DMS53 (cell line): ENCODE measurements around the gene CTNNBL1.

Experiments used
- DNase-seq: peaks from one replicate; lab custom pipeline; 2025; lab: John Stamatoyannopoulos, UW

CTNNBL1 gene

DNA sequence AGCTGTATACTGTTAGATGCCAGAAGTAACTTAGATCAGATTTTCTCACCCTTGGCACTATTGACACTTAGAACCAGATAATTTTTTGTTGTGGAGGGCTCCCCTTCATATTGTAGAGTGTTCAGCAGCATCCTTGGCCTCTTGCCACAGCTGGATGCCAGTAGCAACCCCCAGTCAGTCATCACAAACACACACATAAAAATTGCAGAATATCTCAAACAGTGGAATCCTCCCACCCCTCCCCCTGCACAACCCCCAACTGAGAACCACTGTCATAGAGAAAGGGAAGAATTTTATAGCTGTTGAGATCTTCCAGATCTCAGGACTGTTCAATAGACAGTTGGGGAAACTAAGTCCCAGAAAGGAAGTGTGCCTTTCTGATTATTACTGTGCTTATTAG lies 127.9 kb downstream of the CTNNBL1 start:
- no peak for DNase-seq

DNA sequence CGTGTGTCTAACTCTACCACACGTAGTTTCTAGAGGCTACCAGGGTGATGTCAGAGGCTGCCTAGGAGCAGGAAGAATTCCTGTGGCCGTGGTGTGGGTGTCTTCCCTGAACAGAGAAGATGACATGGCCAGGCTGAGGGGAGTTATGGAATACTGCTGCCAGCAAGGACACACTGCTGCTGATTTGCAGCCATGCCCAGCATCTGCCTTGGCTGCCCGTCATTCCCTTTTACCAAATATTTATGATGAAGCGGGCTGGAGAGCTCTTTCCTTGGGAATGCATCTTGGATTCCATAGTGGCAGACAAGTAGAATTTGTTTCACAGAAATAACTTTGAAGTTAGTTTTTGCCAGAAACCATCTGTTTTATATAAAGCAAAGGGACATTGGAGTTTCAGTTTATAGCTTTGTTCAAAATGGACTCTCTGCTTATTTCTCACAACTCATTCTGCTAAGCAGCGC lies 128.3 kb downstream of the CTNNBL1 start:
- no peak for DNase-seq

DNA sequence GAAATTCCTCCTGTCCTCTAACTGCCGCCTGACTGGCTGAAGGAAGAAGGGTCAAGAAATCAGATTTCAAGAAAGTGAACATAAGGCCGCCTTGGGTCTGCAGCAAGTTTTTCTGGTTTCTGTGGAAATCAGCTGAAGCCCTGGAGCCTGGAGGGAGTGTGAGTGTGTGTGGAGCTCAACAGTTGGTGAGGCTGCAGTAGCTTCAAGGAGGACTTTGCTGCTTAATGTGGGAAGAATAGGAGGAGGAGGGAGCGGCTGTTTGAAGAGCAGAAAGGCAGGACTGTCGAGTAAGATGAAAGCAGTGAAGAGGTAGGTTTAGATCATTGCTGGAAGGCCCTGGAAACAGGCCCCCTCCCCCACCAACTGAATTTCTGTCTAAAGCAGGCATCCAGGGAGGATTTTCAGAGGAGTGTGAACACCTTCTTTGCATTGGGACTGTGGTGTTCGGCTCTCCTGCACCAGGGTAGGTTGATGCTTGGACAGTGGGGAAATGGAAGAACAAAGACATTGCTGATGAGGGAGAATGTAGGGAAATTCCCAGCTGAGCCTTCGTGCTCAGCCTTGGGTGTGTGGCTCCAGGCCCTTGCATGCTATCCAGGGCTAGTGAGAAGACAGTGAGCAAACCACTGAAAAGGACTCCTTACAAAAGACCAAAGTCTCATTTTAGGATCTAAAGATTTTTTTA lies 129.6 kb downstream of the CTNNBL1 start:
- DNase-seq: no peak

DNA sequence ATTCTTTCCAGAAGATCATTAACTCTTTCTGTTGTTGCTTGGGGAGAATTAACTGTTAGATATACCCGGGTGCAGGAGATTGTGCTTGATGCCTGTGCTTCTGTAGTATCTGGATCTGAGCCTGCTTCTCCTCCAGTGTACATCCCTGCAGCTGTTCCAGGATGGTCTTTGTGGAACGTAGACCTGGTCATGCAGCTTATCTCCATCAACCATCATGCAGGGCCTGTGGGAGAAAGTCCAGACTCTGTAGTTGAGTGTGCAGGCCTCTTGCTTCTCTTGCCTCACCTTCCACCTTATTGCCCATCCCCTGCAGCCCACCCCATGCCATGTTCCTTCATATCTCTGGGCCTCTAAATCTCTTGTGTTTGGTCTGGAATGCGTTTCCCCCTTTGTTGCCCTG lies 133.8 kb downstream of the CTNNBL1 start:
- DNase-seq: no peak

DNA sequence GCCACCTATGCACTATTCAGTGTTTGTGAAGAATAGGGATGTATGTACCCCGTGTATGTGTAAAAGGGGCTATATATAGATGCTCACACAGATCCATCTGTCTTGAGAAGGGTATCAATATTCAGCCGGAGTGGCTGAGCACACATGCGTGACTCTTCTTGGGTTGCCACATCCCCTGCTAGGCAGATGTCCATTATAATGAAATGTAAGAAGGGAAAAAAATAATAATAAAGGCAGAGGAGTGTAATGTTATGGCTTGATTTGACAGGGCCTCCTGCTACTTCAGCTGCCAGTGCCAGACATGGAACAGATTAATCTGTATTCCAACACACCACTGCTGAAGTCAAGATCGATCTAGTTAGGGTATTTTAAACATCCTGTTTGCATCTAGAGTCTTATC lies 134.9 kb downstream of the CTNNBL1 start:
- DNase-seq: no peak

DNA sequence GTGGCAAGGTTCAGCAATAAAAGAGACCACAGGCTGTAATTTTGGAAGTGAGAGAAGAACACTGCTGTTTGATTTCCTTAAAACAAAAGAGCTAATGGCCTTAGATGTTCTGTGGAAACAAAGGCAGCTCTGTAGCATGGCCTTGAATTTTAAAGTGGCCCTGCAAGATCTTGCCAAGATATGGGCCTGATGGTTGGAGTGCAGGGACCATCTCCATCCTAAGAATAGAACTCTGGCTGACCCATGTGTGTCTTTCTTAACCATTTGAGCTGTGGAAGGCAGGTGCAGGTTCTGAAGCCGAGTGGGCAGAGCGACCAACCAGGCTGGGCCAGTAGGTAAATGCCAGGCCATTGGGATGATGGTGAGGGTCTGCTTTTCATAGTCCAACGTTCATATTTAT lies 135.3 kb downstream of the CTNNBL1 start:
- DNase-seq: no peak

DNA sequence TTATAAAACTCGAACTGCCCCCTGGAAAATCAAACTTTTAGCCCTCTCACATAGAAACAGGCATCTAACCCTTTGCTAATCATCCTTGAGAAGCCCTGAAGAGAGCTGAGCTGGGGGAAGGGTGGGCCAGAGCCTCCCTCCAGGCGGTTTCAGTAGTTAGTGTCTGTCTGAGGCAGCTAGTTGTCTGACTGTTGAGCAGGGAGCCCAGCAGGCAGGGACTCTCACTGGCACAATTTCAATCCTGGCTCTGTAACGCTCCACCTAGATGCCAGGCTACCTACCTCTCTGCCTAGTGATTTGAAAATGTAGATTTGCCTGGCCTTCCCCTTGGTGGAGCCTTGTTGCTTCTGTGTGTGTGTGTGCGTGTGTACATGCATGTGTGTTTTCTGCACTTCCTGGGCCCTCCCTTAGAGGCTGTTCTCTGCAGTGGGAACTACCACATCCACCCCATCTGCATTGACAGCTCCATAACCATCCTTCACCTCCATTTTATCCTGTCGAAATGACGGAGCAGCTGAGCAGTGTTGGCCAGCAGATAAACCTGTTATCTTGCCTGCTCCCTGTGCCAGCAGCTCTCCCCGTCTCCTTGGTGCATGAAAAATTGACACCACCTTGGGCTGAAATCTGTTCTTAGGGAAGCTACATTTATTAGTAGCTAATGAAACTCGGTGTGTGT lies 139.5 kb downstream of the CTNNBL1 start:
- no peak for DNase-seq

DNA sequence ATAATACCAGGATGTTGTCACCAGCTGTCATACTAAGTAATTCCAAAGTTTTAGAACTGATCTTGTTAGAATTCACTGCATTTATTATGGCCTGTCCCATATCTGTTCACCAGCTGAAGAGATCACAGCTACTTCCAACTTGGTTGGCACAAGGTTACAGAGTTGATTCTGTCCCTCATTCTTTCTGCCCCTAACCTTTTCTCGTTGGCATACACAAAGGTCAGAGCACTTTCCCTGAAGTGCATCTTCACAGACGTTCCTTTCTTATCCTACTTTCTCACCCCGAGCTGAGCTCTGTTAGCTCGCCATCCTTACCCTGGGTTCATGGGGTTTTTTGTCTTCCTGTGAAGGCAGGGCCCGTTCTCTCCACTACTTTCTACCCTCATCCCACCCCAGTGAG lies 143.1 kb downstream of the CTNNBL1 start:
- no peak for DNase-seq

DNA sequence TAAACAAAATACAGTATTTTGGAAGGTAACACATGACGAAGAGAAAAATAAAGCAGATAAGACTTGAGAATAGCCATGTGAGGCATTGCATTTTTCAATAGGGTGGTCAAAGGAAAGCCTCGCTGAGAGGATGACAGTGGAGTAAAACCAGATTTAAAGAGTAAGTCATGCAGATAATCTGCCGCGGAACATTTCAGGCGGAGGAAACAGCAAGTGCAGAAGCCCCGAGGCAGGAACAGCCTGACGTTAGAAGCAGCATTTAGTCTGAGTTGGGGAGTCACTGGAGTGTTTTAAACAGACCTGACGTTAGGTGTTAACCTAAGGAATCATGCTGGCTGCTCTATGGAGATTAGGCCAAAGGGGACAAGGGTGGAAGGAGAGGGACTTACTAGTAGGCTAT lies 144.1 kb downstream of the CTNNBL1 start:
- DNase-seq: no peak

DNA sequence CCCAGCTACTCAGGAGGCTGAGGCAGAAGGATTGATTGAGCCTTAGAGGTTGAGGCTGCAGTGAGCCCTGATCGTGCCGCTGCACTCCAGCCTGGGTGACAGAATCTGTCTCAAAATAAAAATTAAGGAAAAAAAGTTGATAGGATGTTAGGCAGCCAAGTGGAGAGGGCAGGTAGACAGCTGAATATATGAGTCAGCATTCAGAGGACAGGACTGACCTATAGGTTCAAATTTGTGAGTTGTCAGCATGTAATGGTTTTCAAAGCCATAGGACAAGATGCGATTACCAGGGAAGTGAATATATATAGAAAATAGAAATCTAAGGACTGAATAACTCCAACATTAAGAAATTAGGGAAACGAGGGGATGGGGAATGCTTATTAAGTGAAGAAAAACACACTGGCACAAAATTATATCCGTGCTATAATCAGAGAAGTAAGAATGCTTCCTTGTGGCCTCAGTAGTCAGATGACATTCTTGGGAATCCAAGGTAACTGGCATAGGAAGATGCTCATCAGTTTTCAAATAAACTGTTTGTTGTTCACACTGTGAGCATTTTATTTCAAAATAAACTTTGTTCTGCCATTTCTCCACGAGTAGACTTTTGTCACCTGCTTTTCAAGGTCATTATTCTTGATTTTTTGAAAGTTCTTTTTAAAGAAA lies 145.1 kb downstream of the CTNNBL1 start:
- peak; percentile 40 for DNase-seq

DNA sequence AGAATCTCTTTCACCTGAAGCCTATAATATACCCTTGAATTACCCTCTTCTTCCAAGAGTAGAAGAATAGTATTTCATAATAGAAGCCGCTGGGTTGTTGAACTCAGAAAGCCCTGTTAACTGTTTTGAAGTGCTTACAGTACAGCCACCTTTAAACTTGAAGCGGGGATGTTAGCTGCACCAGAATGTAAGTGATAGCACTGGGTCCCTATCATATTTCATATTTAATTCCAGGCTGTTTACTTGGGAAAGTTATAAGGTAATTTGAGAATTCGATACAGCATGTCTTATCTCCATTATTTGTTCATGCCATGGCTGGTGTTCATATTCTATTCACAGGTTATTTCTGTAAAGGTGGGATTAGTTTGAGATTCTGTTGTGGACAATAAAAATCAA lies 145.6 kb downstream of the CTNNBL1 start:
- peak; percentile 76 for DNase-seq

DNA sequence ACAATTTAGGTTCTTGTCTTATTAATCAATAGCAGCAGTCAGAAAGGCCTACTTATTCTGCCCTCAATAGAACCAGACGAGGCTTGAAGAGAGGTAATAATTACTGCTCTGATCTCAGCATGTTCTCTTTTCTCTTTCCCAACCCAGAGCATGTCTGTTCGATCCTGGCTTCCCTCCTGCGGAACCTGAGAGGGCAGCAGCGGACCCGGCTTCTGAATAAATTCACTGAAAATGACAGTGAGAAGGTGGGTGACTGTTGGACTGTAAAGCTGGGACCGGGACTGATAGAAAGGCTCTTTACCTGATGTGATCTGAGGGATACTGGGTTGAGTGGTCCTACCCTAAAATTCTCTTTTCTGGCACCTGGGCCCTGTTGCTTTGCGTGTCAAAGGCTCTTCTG lies 146.1 kb downstream of the CTNNBL1 start:
- DNase-seq: no peak

DNA sequence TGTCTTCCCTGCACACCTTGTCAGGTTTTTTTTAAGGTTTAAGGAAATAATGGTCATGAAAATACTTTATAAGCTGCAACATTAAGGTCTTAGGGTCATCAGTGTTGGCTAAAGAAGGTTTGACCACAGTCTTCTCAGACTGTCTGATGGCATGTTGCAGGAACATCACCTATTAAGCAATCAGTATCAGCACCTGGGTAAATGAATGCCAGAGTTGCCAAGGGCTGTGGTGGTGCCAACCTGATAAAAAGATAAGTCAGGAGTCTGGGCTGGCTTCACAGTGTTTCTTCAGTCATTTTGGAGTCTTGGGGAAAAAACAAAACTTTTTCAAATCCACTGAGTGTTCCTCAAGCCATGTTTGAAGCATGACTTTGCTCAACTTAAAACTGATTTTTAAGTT lies 147.6 kb downstream of the CTNNBL1 start:
- no peak for DNase-seq

DNA sequence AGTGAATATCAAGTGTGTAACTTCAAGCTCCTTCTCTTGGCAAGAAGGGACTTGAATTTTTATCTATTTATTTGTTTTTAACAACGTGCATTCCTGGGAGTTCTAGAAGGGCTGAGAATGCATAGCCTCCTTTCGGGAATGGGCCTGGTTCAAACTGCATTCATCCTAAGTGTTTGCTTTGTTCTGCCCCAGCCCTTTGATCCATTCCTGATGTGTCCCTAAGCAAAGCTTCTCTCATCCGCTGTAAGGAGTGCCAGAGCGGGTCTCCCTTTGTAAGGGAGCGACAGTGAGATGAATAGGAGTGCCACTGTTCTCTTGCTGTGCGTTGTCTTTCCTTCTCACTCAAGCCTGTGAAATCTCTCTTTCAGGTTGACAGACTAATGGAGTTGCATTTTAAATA lies 148.1 kb downstream of the CTNNBL1 start:
- DNase-seq: peak; percentile 17

DNA sequence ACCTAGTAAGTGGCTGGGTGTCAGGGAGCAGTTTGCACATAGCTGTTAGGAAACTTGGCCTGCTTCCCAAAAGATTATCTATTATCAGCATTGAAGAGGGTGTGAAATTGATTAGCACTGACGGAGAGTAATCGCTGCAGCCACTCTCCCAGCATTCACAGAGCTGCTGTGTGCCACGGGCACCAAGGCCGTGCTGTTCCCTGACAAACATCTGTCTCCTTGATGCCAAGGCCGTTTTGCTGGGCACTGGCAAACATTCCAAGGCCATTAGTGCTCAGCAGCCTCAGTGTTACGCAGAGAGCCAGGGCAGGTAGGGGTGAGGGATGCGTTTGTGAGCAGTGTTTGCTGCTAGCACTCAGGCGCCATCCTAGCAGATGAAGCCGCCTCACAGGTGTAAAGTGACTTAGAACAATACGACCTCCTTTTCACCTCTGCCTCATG lies 151.4 kb downstream of the CTNNBL1 start:
- DNase-seq: no peak

DNA sequence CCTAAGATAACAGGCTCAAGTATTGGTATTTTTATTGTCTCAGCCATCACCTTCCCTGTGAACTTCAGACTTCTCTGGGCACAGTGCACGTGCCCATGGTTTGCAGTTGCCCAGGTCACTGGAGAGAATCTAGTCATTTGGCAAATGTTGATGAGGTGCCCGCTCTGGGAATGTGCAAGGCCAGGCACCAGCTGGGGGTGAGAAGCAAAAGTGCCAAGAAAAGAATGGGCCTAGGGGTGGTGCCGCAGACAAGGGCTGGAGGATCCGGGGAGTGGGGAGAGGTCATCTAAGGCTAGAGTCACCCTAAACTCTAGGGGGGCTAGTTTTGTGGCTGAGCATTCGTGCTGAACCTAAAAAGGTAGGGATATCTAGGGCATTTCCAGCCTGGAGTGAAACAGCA lies 152.0 kb downstream of the CTNNBL1 start:
- no peak for DNase-seq

DNA sequence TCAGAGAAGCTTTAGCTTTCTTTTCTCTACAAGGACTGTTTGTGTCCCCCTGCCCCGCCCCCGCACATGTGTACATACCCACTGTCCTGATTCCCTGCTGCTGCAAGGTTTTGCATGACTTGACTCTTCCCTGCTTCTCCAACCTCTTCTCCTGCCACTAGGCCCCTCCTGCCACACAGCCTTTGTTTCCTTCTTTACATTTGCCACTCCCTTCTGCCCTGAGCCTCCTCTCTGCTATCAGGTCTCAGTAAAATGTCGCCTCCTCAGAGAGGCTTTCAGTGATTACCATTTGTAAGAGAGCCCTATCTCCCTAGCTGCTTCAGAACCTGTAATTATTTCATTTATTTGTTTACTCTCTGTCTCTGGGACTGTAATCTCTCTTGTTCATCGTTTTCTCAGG lies 152.7 kb downstream of the CTNNBL1 start:
- DNase-seq: no peak

DNA sequence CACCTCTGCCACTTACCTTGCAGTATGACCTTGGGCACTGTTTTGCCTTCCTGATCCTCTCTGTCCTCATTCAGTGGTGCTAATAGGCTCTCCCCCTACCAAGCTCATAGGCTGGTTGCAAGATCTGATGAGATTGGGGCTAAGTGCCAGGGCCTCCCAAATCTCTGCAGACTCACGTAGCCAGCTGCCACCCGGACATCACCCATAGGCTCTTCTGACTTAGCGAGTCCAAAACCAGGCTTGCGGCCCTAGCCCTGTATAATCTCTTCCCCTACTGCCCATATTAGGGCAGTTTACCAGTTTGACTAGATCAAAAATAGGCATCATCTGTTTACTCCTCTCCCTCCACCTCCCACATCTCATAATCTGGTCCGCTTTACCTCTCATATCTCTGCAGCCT lies 154.9 kb downstream of the CTNNBL1 start:
- no peak for DNase-seq

DNA sequence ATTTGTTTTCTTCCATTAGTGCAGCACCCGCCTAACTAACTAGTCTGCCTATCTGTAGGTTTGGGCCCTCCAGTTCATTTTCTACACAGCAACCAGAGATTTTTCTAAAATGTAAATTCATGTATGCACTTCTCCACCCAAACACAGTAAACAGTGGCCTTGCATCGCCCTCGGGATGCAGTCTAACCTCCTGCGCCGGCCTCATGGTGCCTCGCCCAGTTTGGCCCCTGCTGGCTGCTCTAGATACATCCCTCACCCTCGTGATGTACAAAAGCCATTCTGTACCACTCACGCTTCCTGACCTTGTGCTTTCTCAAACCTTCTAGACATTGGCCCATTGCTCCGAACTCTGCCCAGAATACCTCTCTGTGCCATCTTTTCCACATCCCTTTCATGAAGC lies 155.3 kb downstream of the CTNNBL1 start:
- no peak for DNase-seq

DNA sequence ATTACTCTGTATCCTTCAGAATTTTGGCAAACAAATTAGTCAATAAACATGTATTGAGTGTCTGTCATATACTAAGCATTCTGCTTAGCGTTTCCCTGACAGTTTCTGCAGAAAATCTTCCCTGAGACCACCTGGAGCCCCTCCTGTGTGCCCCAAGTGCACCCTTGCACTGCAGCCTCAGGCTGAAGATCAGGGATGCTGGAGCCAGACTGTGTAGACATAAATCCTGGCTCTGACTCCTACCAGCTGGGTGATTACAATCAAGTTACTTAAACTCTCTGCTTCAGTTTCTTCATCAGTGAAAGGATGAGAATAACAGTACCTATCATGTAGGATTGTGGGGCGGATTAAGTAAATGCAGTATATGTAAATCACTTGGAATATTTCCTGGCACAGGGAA lies 155.7 kb downstream of the CTNNBL1 start:
- DNase-seq: no peak

DNA sequence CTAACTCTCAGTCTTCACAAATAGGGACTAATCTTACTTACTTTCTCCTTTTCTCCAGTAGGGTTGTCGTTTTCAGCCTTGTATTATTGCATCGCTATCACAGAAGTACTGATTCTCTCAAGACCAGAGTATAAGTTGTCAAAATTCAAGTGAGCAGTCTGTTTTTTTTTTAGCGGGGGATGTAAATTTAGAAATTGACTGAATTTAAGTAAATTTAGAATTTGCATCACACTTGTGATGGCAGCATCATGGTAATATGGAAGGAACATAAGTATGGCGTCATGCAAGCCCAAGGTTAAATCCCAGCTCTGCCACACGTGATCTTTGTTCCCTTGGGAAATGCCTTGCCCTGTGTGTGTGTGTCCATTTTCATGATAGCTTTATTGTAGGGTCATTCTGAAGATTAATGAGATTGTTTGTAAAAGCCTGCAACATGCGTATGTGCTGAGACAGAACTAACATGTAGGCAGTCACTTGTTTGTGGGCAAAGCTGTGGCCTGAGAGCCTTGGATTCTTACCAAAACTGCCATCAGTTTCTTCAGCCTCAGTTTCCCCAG lies 156.3 kb downstream of the CTNNBL1 start:
- DNase-seq: no peak

DNA sequence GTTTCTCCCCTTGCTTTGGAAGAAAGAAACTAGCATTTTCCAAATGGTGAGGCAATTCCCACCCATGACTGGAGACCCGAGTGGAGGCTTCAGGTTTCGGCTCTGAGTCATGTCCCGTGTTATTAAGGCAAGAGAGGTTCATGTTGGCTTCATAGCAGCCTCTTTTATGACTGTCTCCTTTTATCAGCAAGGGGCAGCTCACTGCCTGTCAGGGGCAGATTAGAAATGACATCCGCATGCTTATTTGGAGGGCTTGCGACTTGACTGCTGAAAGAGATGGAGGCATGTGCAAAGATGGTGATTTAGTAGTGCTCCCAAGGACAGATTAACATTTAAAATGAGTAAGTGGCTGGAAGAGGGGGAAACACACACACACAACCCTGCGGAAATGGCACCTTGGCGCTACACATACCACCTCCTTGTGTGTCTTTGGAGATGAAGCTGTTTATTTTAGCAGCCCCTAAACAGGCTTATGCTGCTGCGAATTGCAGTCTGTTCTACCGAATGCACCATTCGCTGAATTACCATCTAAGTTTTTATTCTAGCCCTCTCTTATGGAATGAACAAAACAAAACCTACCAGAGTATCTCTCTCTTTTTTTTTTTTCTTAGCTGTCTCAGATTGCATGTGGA lies 157.0 kb downstream of the CTNNBL1 start:
- no peak for DNase-seq

DNA sequence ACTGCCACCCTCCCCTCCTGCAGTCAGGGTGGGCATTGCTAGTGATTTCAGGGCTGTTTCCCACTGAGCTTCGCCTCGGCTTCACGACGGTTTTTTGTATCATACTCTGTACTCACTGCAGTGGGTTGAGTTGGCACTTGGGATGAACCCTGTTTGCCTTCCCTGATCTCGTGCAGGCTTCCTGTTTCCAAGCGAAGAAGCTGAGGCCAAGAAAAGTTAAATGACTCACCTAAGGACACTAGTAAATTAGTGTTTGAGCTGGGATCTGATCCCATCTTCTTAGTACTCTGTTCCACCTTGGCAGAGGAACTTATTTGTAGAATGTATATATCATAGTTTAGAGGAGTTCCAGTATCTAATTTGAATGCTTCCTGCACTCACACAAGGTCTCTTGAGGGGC lies 158.8 kb downstream of the CTNNBL1 start:
- DNase-seq: no peak
